Esophagus squamous epithelium (tissue), 5 donors: ENCODE data around the gene SPATA17. TPM values are rescaled to one million over a fixed set of nuclear protein-coding genes. Genes with fewer than 3 reads are reported as not detected.

ENCODE experiments used
- DNase-seq: peaks from one replicate; lab custom pipeline; 2025; lab: John Stamatoyannopoulos, UW
- H3K27ac ChIP-seq, 4 donors: fragments of 200-600 bp; sonication (generic); one replicate each; pipeline ENCODE4 v1.5.1; 2016 to 2019; ENCODE audit warnings: mild to moderate bottlenecking in 1 of 4
- H3K27me3 ChIP-seq, 4 donors: fragments of 200-600 bp; sonication (generic); 1 replicate in 3 of 4; 2 replicates in 1 of 4; pipeline versions ENCODE4 v1.5.1 to v1.6.0; 2017 to 2021; ENCODE audit warnings: antibody characterized with exemption in 1 of 4
- H3K36me3 ChIP-seq, 3 donors: fragments of 200-600 bp; sonication (generic); one replicate each; pipeline ENCODE4 v1.5.1; 2016 to 2019
- H3K4me1 ChIP-seq, 3 donors: fragments of 200-600 bp; sonication (generic); one replicate each; pipeline ENCODE4 v1.5.1; 2017 to 2019
- H3K4me3 ChIP-seq, 4 donors: fragments of 200-600 bp; sonication (generic); 1 replicate in 3 of 4; 2 replicates in 1 of 4; pipeline ENCODE4 v1.5.1; 2016 to 2019; ENCODE audit warnings: mild to moderate bottlenecking in 2 of 4, moderate library complexity in 1 of 4
- H3K9me3 ChIP-seq, 3 donors: fragments of 200-600 bp; sonication (generic); one replicate each; pipeline ENCODE4 v1.5.1; 2016 to 2019
- POLR2A ChIP-seq, 4 donors: fragments of 450-650 bp; IDR thresholded peaks; one replicate each; pipeline ENCODE4 v1.6.1; 2017; ENCODE audit warnings: antibody characterized with exemption in 4 of 4, mild to moderate bottlenecking in 4 of 4, moderate library complexity in 3 of 4
- WGBS, 2 donors: methylation state at CpG; one replicate each; pipeline ENCODE4 v1.1.5; 2018; 5-methylcytosine and 5-hydroxymethylcytosine counted together
- intact Hi-C: fragments of 100-400 bp; cut with DNase I; formaldehyde crosslinking; loops from one replicate; pipeline ENCODE4 v1.15.0; 2022
- total RNA-seq, 4 donors: library from RNA; depleted of rRNA; stranded (reverse); fragments of >200 nt; gene quantifications; one replicate each; pipeline ENCODE4 v1.1.0, GENCODE V29; 2016
- TF ChIP-seq, protein P1 (sequence below), 6 experiments: fragments of 450-650 bp in 4 of 6; fragments of 200-600 bp in 2 of 6; sonication (generic) in 2 of 6; IDR thresholded peaks; one replicate each; pipeline ENCODE4 v1.5.1; 2016 to 2019; ENCODE audit warnings: antibody characterized with exemption in 6 of 6, mild to moderate bottlenecking in 4 of 6, moderate library complexity in 4 of 6
- donor health status: DM: yes; HTN: yes; CAD: no.

Gene SPATA17
- total RNA-seq, 4 donors from 2014 or later = 0.11 to 0.19 (median 0.13) TPM; not detected in 1

DNA sequence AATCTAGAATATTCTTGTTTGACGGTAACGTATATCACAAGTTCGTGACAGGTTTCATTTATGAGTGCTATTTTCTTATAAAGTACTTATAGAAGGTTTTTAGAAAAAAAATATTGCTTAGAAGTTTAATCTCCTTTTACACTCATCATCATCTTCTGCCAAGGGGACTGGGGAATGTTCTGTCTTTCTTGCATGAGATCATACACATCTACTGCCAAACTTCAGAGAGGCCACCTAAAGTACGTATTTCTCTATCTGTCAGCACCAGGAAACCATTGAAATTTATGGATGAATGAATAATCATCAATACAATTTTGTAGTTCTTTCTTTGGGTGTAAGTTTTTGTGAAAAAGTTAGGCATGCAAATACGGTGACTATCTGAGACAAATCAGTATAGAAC, 245.8 kb downstream of the SPATA17 start:
- no peaks in the 10 kb centered on the region for H3K9me3 ChIP-seq
- no peaks in the 10 kb centered on the region for H3K4me1 ChIP-seq
- TF ChIP-seq, protein P1, sequence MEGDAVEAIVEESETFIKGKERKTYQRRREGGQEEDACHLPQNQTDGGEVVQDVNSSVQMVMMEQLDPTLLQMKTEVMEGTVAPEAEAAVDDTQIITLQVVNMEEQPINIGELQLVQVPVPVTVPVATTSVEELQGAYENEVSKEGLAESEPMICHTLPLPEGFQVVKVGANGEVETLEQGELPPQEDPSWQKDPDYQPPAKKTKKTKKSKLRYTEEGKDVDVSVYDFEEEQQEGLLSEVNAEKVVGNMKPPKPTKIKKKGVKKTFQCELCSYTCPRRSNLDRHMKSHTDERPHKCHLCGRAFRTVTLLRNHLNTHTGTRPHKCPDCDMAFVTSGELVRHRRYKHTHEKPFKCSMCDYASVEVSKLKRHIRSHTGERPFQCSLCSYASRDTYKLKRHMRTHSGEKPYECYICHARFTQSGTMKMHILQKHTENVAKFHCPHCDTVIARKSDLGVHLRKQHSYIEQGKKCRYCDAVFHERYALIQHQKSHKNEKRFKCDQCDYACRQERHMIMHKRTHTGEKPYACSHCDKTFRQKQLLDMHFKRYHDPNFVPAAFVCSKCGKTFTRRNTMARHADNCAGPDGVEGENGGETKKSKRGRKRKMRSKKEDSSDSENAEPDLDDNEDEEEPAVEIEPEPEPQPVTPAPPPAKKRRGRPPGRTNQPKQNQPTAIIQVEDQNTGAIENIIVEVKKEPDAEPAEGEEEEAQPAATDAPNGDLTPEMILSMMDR (IDR thresholded peaks at IDR 0.05) = no peak
- TF ChIP-seq POLR2A (IDR thresholded peaks at IDR 0.05) = no peak
- intact Hi-C loops = no loop called here
- H3K27ac ChIP-seq = no peak overlapping the region
- no peak for DNase-seq
- H3K4me3 ChIP-seq = no peak overlapping the region
- H3K27me3 ChIP-seq = no peaks in the 10 kb centered on the region
- H3K36me3 ChIP-seq = no peaks in the 10 kb centered on the region
- WGBS, 2 donors = 66 to 79% methylated on average over 5 of the region's 5 CpGs

DNA sequence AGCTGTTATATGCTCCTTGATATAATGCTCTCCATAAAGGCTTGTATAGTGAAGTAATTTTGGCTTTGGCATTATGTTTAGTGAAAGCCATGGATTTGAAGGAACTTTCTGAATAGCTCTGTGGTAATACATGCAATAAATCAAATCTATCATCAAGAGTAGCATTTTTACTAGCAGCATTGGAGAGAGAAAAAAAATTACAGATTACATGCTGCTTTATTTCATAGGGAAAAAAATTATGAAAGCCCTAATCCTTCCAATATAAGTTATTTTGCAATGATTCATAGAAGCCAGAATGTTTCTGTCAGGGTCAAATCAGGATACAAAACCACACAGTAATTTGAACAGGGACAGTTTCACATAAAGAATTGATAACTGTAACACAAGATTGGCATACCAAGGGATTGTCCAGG, 250.0 kb downstream of the SPATA17 start:
- intact Hi-C loops = no loop called here
- TF ChIP-seq, protein P1 (IDR thresholded peaks at IDR 0.05) = no peak
- TF ChIP-seq POLR2A (IDR thresholded peaks at IDR 0.05) = no peak
- DNase-seq = no peak
- Histone ChIP-seq H3K27ac (no peak overlapping the region), H3K27me3 (no peaks in the 10 kb centered on the region), H3K4me3 (no peak overlapping the region), H3K9me3 (no peaks in the 10 kb centered on the region), H3K36me3 (no peaks in the 10 kb centered on the region), H3K4me1 (no peaks in the 10 kb centered on the region)

DNA sequence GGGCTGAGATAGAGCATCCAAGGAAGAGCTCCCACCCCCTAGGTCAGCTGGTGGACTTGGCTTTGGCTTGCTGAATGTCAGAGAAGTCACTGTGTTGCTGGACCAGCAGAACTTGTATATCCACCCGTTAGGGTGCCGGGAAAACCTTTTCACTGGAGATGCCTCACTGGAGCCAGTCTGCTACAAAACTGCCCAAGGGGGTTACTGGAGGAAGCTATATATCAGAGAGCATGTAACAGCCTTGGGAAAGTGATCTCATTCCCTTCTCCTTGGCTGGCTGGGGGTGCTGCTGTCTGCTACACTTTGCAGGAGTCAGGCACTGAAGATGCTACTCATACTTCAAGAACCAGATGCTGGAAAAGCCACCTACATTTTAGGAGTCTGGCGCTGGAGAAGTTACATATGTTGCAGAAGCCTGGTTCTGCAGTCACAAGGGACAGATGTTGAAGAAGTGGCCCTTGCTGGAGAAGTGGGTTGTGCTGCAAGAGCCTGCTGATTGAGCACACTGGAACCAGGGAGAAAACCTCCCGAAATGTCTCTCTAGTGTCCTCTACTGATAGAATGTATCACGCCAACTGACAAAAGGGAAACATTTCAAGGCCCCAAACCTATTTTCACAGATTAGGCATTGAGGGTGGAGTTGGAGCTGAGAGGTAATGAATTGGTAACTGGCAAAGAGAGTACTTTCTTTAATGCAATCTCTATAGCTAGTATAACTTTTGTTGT, 250.6 kb downstream of the SPATA17 start:
- WGBS, 2 donors = 47 to 70% methylated on average over 3 to 5 of the region's 5 CpGs
- Histone ChIP-seq H3K36me3 (no peaks in the 10 kb centered on the region), H3K9me3 (no peaks in the 10 kb centered on the region), H3K27me3 (no peaks in the 10 kb centered on the region), H3K27ac (no peak overlapping the region), H3K4me3 (no peak overlapping the region), H3K4me1 (no peaks in the 10 kb centered on the region)
- TF ChIP-seq, protein P1 (IDR thresholded peaks at IDR 0.05) = no peak
- TF ChIP-seq POLR2A (IDR thresholded peaks at IDR 0.05) = no peak
- no peak for DNase-seq
- intact Hi-C loops = no loop called here

DNA sequence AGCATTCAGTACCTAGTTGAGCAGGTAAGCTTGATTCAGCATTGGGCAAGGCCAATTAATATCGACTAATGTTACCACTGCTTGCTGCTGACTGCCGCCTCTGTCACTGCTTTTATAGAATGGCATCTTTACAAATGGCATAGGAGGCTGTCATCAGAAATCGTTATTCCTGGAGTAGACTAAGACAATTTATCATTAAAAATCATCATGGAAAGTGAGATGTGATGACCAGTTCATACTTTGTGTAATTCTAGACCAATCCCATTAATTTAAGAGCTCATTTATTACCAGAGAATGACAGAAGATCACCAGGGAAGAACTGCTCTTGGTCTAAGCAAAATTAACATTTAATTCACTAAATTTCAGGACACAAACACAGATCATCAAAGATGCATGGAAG, 254.0 kb downstream of the SPATA17 start:
- Histone ChIP-seq H3K27me3 (no peaks in the 10 kb centered on the region), H3K4me1 (no peaks in the 10 kb centered on the region), H3K4me3 (no peak overlapping the region), H3K27ac (no peak overlapping the region), H3K36me3 (no peaks in the 10 kb centered on the region), H3K9me3 (no peaks in the 10 kb centered on the region)
- DNase-seq = no peak
- intact Hi-C loops = no loop called here
- TF ChIP-seq, protein P1 (IDR thresholded peaks at IDR 0.05) = no peak
- TF ChIP-seq POLR2A (IDR thresholded peaks at IDR 0.05) = no peak
- WGBS, 2 donors = 54 to 67% methylated on average over 3 of the region's 3 CpGs

DNA sequence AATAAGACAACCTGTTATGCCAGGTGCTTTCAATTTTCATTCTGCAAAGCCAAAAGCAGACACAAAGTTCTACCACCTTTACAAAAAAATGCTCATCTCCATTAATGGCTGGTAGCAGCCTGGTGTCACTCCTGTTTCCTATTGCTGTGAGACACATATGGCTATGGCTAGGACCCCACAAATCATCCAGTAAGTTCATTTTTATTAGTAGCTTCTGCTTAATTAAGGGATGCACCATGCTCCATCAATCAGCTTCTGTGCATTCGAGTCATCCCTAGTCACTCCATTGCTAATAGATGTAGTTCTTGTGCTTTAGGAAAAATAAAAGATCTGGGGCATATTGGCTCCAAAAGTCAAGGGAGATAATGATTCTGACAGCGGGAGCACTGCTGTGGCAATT, 257.2 kb downstream of the SPATA17 start:
- no peak overlapping the region for H3K27ac ChIP-seq
- H3K4me3 ChIP-seq = no peak overlapping the region
- intact Hi-C loops = no loop called here
- H3K36me3 ChIP-seq = no peaks in the 10 kb centered on the region
- no peaks in the 10 kb centered on the region for H3K4me1 ChIP-seq
- no peaks in the 10 kb centered on the region for H3K9me3 ChIP-seq
- 75 to 88% methylated on average over 2 of the region's 2 CpGs for WGBS, 2 donors
- DNase-seq = no peak
- no peak for TF ChIP-seq POLR2A (IDR thresholded peaks at IDR 0.05)
- TF ChIP-seq, protein P1 (IDR thresholded peaks at IDR 0.05) = no peak
- no peaks in the 10 kb centered on the region for H3K27me3 ChIP-seq
